ENCODE data around the gene DUS1L.

Gene DUS1L

DNA sequence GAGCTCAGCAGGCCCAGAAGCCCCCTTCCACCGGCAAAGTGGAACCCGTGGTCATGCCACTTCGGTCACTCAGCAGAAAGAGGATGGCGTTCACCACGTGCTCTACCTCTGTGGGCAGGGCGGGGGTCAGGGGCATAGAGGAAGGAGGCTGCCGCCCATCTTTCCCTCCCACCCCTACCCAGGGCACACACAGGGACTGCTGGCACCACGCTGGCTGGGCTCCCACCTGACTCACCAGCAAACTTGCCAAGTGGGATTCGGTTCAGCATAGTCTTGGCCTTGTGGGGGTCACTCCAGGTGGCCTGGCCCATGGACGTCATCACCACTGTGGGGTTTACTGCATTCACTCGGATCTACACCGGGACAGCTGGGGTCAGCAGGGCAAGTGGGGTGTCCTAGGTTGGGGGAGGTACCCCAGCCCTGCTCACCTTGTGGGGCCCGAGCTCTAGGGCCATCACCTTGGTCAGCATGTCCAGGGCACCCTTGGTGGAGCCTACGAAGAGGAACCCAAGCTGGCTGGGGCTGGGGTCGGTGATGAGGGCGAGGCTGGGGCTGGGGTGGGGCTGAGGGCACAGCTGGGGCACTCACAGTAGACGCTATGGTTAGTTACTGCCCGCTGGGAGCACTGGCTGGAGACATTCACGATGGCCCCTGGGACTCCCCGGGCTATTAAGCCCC is 29.5 kb downstream of the DUS1L start:
- H3K4me3 ChIP-seq (ENCODE audit: low read depth, low read length): no peak overlapping the region
- WGBS (ENCODE audit: extremely low coverage, insufficient coverage, insufficient read length): no CpG with 5 or more reads among the region's 20 CpGs

DNA sequence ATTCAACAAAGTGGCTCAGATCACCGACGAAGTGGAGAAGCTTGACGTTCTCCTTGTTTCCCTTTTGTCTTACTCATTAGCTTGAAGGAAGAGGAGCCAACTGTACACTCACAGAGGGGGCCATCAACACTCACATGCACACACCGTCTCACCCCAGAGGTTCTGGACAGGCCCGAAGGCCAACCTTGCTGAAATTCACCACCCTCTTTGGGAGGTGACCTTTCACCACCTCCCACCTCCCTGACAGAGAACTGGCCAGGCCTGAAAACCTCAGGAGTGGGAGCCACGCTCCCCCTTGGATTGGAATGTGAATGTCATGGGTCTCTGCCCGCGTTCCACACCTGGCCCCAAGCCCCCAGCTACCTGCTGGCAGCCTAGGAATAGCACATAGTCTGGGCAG is 30.1 kb downstream of the DUS1L start:
- Histone ChIP-seq H3K36me3 (ENCODE audit: control insufficient read depth in 1 of 2, insufficient read depth in 2 of 2, low read length in 2 of 2) (peaks cover 6 to 8% of the 10 kb centered on the region in 2 experiments), H3K4ac (ENCODE audit: low read depth, low read length) (no peak overlapping the region), H2BK12ac (ENCODE audit: low read length) (no peak overlapping the region), H3K4me3 (ENCODE audit: low read depth, low read length) (no peak overlapping the region), H4K8ac (ENCODE audit: low read depth, low read length) (no peak overlapping the region), H3K79me2 (ENCODE audit: control insufficient read depth, insufficient read depth, low read length, poor library complexity) (peaks cover 5% of the 10 kb centered on the region), H3K4me2 (ENCODE audit: low read length) (no peak overlapping the region), H3K4me1 (ENCODE audit: control insufficient read depth in 1 of 2, insufficient read depth in 2 of 2, low read length in 2 of 2) (peaks cover 5 to 13% of the 10 kb centered on the region in 2 experiments), H2BK5ac (ENCODE audit: low read depth, low read length, poor library complexity) (no peak overlapping the region), H4K91ac (ENCODE audit: low read depth, low read length) (no peak overlapping the region), H4K12ac (ENCODE audit: low read depth, low read length) (no peak overlapping the region), H2BK120ac (ENCODE audit: insufficient read depth, low read length, poor library complexity) (no peak overlapping the region), H3K27ac (ENCODE audit: low read depth, low read length) (no peak overlapping the region), H2AK5ac (ENCODE audit: low read length) (no peak overlapping the region), H3K27me3 (ENCODE audit: insufficient read depth, low read length) (no peaks in the 10 kb centered on the region), H3K9me3 (ENCODE audit: insufficient read depth, low read depth, low read length) (no peaks in the 10 kb centered on the region), H3K9ac (ENCODE audit: low read length) (no peak overlapping the region), H3K23ac (ENCODE audit: low read length) (no peak overlapping the region), H3K79me1 (ENCODE audit: low read length) (peaks cover 9% of the 10 kb centered on the region), H2AFZ (ENCODE audit: insufficient read depth, low read length, poor library complexity) (no peak overlapping the region), H3K14ac (ENCODE audit: low read length) (no peak overlapping the region), H3K18ac (ENCODE audit: low read length) (no peak overlapping the region)
- no CpG with 5 or more reads among the region's 8 CpGs for WGBS (ENCODE audit: extremely low coverage, insufficient coverage, insufficient read length)
- no peak for DNase-seq

More for the DNA sequence above, 29.5 kb downstream of the DUS1L start:
- H4K12ac ChIP-seq (ENCODE audit: low read depth, low read length): no peak overlapping the region
- no peak overlapping the region for H4K8ac ChIP-seq (ENCODE audit: low read depth, low read length)
- no peak overlapping the region for H4K91ac ChIP-seq (ENCODE audit: low read depth, low read length)
- peak overlapping the region; percentile 43 for H3K18ac ChIP-seq (ENCODE audit: low read length)
- no peak overlapping the region for H2AFZ ChIP-seq (ENCODE audit: insufficient read depth, low read length, poor library complexity)
- peak overlapping the region; percentile 89 for H3K4me2 ChIP-seq (ENCODE audit: low read length)
- no peaks in the 10 kb centered on the region for H3K9me3 ChIP-seq (ENCODE audit: insufficient read depth, low read depth, low read length)
- no peak overlapping the region for H2BK120ac ChIP-seq (ENCODE audit: insufficient read depth, low read length, poor library complexity)
- peaks cover 5% of the 10 kb centered on the region for H3K79me2 ChIP-seq (ENCODE audit: control insufficient read depth, insufficient read depth, low read length, poor library complexity)
- no peak for DNase-seq
- H3K4me1 ChIP-seq (ENCODE audit: control insufficient read depth in 1 of 2, insufficient read depth in 2 of 2, low read length in 2 of 2): peaks cover 5 to 13% of the 10 kb centered on the region in 2 experiments
- H3K23ac ChIP-seq (ENCODE audit: low read length): no peak overlapping the region
- H2BK12ac ChIP-seq (ENCODE audit: low read length): no peak overlapping the region
- peaks cover 8% of the 10 kb centered on the region for H3K79me1 ChIP-seq (ENCODE audit: low read length)
- peaks cover 6 to 8% of the 10 kb centered on the region in 2 experiments for H3K36me3 ChIP-seq (ENCODE audit: control insufficient read depth in 1 of 2, insufficient read depth in 2 of 2, low read length in 2 of 2)
- no peak overlapping the region for H3K4ac ChIP-seq (ENCODE audit: low read depth, low read length)
- H3K14ac ChIP-seq (ENCODE audit: low read length): no peak overlapping the region
- no peak overlapping the region for H2AK5ac ChIP-seq (ENCODE audit: low read length)
- H3K27ac ChIP-seq (ENCODE audit: low read depth, low read length): no peak overlapping the region
- no peak overlapping the region for H3K9ac ChIP-seq (ENCODE audit: low read length)
- no peak overlapping the region for H2BK5ac ChIP-seq (ENCODE audit: low read depth, low read length, poor library complexity)
- H3K27me3 ChIP-seq (ENCODE audit: insufficient read depth, low read length): no peaks in the 10 kb centered on the region

DNA sequence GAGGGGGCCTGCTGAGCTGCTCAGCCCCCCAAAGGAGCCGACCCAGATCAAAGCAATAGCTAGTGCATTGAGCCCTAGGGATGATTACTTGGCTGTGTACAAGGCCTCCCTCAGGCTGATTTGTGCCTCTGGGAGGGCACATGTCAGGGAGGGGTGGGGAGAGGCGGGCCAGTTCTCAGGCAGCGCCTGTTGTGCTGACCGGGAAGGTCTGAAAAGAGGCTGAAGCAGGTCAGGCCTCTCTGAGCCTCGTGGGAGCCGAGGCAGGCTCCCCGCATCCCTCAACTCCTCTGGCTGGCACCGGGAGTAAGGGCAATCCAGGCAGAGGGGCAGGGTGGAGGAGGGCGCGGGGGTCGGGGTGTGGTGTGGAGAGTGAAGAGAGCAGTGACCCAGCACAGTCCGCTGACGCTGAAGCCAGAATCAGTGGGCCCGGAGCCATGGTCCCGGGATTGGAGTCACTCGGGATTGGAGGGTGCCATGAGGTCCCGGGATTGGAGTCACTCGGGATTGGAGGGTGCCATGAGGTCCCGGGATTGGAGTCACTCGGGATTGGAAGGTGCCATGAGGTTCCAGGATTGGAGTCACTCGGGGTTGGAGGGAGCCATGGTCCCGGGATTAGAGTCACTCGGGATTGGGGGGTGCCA is 31.1 kb downstream of the DUS1L start:
- no peak overlapping the region for H3K14ac ChIP-seq (ENCODE audit: low read length)
- H3K36me3 ChIP-seq (ENCODE audit: control insufficient read depth in 1 of 2, insufficient read depth in 2 of 2, low read length in 2 of 2): peaks cover 6 to 8% of the 10 kb centered on the region in 2 experiments
- H3K9me3 ChIP-seq (ENCODE audit: insufficient read depth, low read depth, low read length): peaks cover 1% of the 10 kb centered on the region
- peaks cover 9% of the 10 kb centered on the region for H3K79me1 ChIP-seq (ENCODE audit: low read length)
- no peak overlapping the region for H3K4me2 ChIP-seq (ENCODE audit: low read length)
- no peaks in the 10 kb centered on the region for H3K27me3 ChIP-seq (ENCODE audit: insufficient read depth, low read length)
- no CpG with 5 or more reads among the region's 23 CpGs for WGBS (ENCODE audit: extremely low coverage, insufficient coverage, insufficient read length)
- H2AK5ac ChIP-seq (ENCODE audit: low read length): no peak overlapping the region
- peaks cover 5% of the 10 kb centered on the region for H3K79me2 ChIP-seq (ENCODE audit: control insufficient read depth, insufficient read depth, low read length, poor library complexity)
- peaks cover 5 to 13% of the 10 kb centered on the region in 2 experiments for H3K4me1 ChIP-seq (ENCODE audit: control insufficient read depth in 1 of 2, insufficient read depth in 2 of 2, low read length in 2 of 2)
- no peak overlapping the region for H2BK120ac ChIP-seq (ENCODE audit: insufficient read depth, low read length, poor library complexity)
- H2BK5ac ChIP-seq (ENCODE audit: low read depth, low read length, poor library complexity): no peak overlapping the region
- no peak overlapping the region for H3K27ac ChIP-seq (ENCODE audit: low read depth, low read length)
- no peak overlapping the region for H2AFZ ChIP-seq (ENCODE audit: insufficient read depth, low read length, poor library complexity)
- no peak overlapping the region for H2BK12ac ChIP-seq (ENCODE audit: low read length)
- H3K23ac ChIP-seq (ENCODE audit: low read length): no peak overlapping the region
- H3K4me3 ChIP-seq (ENCODE audit: low read depth, low read length): no peak overlapping the region
- no peak overlapping the region for H4K91ac ChIP-seq (ENCODE audit: low read depth, low read length)
- DNase-seq: no peak
- no peak overlapping the region for H3K18ac ChIP-seq (ENCODE audit: low read length)
- no peak overlapping the region for H3K4ac ChIP-seq (ENCODE audit: low read depth, low read length)
- no peak overlapping the region for H4K8ac ChIP-seq (ENCODE audit: low read depth, low read length)
- H3K9ac ChIP-seq (ENCODE audit: low read length): no peak overlapping the region
- H4K12ac ChIP-seq (ENCODE audit: low read depth, low read length): no peak overlapping the region

DNA sequence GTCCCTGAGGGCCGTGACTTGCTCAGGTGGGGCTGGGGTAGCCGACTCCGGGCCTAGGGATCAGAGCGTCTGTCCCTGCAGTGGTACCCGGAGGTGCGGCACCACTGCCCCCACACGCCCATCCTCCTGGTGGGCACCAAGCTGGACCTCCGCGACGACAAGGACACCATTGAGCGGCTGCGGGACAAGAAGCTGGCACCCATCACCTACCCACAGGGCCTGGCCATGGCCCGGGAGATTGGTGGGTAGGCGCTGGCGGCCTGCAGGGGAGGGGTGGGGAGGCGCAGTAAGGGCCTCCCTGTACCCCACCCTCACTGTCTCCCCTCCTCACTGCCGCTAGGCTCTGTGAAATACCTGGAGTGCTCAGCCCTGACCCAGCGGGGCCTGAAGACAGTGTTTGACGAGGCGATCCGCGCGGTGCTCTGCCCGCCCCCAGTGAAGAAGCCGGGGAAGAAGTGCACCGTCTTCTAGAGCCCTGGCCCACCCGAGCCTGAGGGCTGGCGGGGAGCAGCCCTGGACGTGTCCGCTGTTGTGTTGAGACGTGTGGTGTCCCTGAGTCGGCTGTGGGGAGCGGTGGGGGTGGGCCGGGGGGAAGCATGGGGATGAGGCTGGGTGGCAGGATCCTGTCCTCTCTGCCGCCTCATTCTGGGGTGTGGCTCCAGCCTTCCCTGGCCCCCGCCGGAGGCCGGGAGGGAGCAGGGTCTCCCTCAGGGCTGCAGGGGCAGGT is 32.1 kb downstream of the DUS1L start:
- no CpG with 5 or more reads among the region's 38 CpGs for WGBS (ENCODE audit: extremely low coverage, insufficient coverage, insufficient read length)
- no peak overlapping the region for H4K12ac ChIP-seq (ENCODE audit: low read depth, low read length)
- DNase-seq: no peak
- H3K79me2 ChIP-seq (ENCODE audit: control insufficient read depth, insufficient read depth, low read length, poor library complexity): peaks cover 5% of the 10 kb centered on the region
- H3K18ac ChIP-seq (ENCODE audit: low read length): no peak overlapping the region
- H2BK12ac ChIP-seq (ENCODE audit: low read length): no peak overlapping the region
- H2BK120ac ChIP-seq (ENCODE audit: insufficient read depth, low read length, poor library complexity): no peak overlapping the region
- no peak overlapping the region for H3K9ac ChIP-seq (ENCODE audit: low read length)
- H3K27ac ChIP-seq (ENCODE audit: low read depth, low read length): no peak overlapping the region
- no peak overlapping the region for H2AFZ ChIP-seq (ENCODE audit: insufficient read depth, low read length, poor library complexity)
- no peak overlapping the region for H3K14ac ChIP-seq (ENCODE audit: low read length)
- peaks cover 5 to 13% of the 10 kb centered on the region in 2 experiments for H3K4me1 ChIP-seq (ENCODE audit: control insufficient read depth in 1 of 2, insufficient read depth in 2 of 2, low read length in 2 of 2)
- H3K4me3 ChIP-seq (ENCODE audit: low read depth, low read length): no peak overlapping the region
- no peak overlapping the region for H3K4me2 ChIP-seq (ENCODE audit: low read length)
- no peak overlapping the region for H2BK5ac ChIP-seq (ENCODE audit: low read depth, low read length, poor library complexity)
- no peak overlapping the region for H3K4ac ChIP-seq (ENCODE audit: low read depth, low read length)
- no peak overlapping the region for H4K91ac ChIP-seq (ENCODE audit: low read depth, low read length)
- peaks cover 9% of the 10 kb centered on the region for H3K79me1 ChIP-seq (ENCODE audit: low read length)
- no peak overlapping the region for H2AK5ac ChIP-seq (ENCODE audit: low read length)
- no peaks in the 10 kb centered on the region for H3K27me3 ChIP-seq (ENCODE audit: insufficient read depth, low read length)
- no peak overlapping the region for H4K8ac ChIP-seq (ENCODE audit: low read depth, low read length)
- H3K9me3 ChIP-seq (ENCODE audit: insufficient read depth, low read depth, low read length): peaks cover 1% of the 10 kb centered on the region
- no peak overlapping the region for H3K23ac ChIP-seq (ENCODE audit: low read length)
- H3K36me3 ChIP-seq (ENCODE audit: control insufficient read depth in 1 of 2, insufficient read depth in 2 of 2, low read length in 2 of 2): peaks cover 8 to 9% of the 10 kb centered on the region in 2 experiments
